Fibroblast of lung (primary cell): ENCODE data around the gene DGCR8.

ENCODE experiments used
- CTCF ChIP-seq, 2 donors: IDR thresholded peaks in 1 of 2; conservative IDR thresholded peaks in 1 of 2; 1 replicate in 1 of 2; 2 replicates in 1 of 2; pipeline ENCODE4 v1.5.1; 2011 to 2012; ENCODE audit warnings: low read length in 2 of 2, control low read depth in 1 of 2, inconsistent platforms in 1 of 2, low read depth in 1 of 2, mild to moderate bottlenecking in 1 of 2
- EZH2 ChIP-seq: IDR thresholded peaks from 2 replicates; pipeline ENCODE4 v1.5.1; 2012; ENCODE audit warnings: low read length, control low read depth, mild to moderate bottlenecking; ENCODE audit errors: missing control alignments

GRCh38 chr22:20124083-20124787 lies 44.2 kb downstream of the DGCR8 start:
- TF ChIP-seq CTCF (conservative IDR thresholded peaks at IDR 0.05 in 1 of 2, IDR thresholded peaks at IDR 0.05 in 1 of 2; ENCODE audit: low read depth in 1 of 2, low read length in 2 of 2) (no peak), EZH2 (no peak)
